A549 (cell line): ENCODE measurements around the gene LILRB3.
"Not testable (repeated sequence)": the region's sequence is repeated elsewhere in the genome, so short reads cannot be mapped to it uniquely, and the experiment has no call there.

Source experiments
- BHLHE40 ChIP-seq: IDR thresholded peaks from 2 replicates; pipeline ENCODE4 v1.6.1; 2012; ENCODE audit warnings: low read depth, low read length, inconsistent platforms
- HOXA7 ChIP-seq: fragments of 250-450 bp; sonication (Bioruptor Pico); IDR thresholded peaks from 2 replicates; pipeline ENCODE4 v1.5.0; 2020; ENCODE audit warnings: mild to moderate bottlenecking, moderate library complexity
- MAZ ChIP-seq: fragments of 150-350 bp; IDR thresholded peaks from 2 replicates; pipeline ENCODE4 v1.6.1; 2014; ENCODE audit warnings: antibody characterized with exemption, low read depth, low read length, borderline replicate concordance
- PHF8 ChIP-seq: fragments of 200-600 bp; sonication (generic); IDR thresholded peaks from 2 replicates; pipeline ENCODE4 v1.6.1; 2016; ENCODE audit warnings: low read depth, mild to moderate bottlenecking, antibody characterized with exemption, moderate library complexity, borderline replicate concordance
- POLR2A ChIP-seq: IDR thresholded peaks from 2 replicates; pipeline ENCODE4 v1.6.1; 2012; ENCODE audit warnings: mild to moderate bottlenecking, low read length
- POLR2AphosphoS2 ChIP-seq: conservative IDR thresholded peaks from 2 replicates; pipeline ENCODE4 v1.6.1; 2012; ENCODE audit warnings: low read length, improper control_type of control experiment, inconsistent platforms
- RAD21 ChIP-seq, 2 experiments: fragments of >200 bp in 1 of 2; sonication (Bioruptor Twin) in 1 of 2; formaldehyde crosslinking in 1 of 2; IDR thresholded peaks in 1 of 2; conservative IDR thresholded peaks in 1 of 2; 2 replicates in 1 of 2; 3 replicates in 1 of 2; pipeline ENCODE4 v1.6.1; 2012 to 2018; ENCODE audit warnings: inconsistent platforms in 1 of 2
- SREBF2 ChIP-seq: fragments of 450-650 bp; IDR thresholded peaks from 2 replicates; pipeline ENCODE4 v1.6.1; 2014; ENCODE audit warnings: mild to moderate bottlenecking, moderate library complexity
- TP53 ChIP-seq: fragments of 250-450 bp; sonication (Bioruptor Pico); IDR thresholded peaks from 2 replicates; pipeline ENCODE4 v1.5.0; 2021; ENCODE audit warnings: mild to moderate bottlenecking, moderate library complexity
- TF ChIP-seq, protein P1 (sequence below): IDR thresholded peaks from 2 replicates; pipeline ENCODE4 v1.6.1; 2012; ENCODE audit warnings: low read depth, borderline replicate concordance
- TF ChIP-seq, protein P2 (sequence below): fragments of >200 bp; sonication (Bioruptor Twin); formaldehyde crosslinking; IDR thresholded peaks from 3 replicates; pipeline ENCODE4 v1.5.1; 2016
- TF ChIP-seq, protein P3 (sequence below): fragments of 200-600 bp; sonication (generic); IDR thresholded peaks from 2 replicates; pipeline ENCODE4 v1.6.1; 2016; ENCODE audit warnings: antibody characterized with exemption, mild to moderate bottlenecking, moderate library complexity

DNA sequence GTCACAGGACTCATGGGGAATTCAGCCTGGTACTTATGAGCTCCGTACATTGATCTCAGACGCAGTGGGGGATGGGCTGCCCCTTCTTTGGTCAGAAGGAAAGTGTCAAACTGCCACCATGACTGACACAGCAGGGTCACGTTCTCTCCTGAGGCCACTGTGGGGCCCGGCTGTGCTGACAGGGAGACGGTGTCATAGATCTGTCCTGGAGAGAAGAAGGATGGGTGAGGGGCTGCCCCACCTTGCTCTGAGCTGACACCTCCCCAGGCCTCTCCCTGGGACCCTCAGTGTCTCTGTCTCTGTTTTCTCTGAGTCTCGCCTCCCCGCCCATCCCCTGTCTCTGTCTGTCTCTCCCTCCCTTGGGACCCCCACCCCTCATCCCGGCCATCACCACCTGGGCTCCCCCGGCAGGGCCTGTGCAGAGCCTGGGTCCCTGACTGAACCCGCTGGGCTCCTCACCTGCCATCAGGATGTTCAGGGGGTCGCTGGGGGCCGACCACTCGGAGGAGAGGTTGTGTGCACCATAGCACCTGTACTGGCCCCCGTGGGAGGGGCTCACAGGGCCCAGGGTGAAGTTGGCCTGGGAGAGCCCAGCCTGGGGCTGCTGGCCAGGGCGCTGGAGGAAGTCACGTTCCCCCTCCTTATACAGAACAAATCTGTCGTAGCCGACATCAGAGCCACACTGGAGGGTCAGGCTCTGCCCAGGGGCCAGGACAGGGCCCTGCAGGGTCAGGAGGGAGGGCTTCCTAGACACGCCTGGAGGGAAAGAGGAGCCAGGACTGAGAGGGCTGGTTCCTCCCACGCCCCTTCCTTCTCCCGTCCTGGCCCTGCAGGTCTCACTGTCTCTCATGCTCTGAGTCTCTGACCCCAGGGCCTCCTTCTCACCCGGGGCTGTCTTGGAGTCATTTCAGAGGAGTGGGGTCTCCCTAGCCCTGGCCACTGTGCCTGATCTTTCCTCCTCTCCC, 17.8 kb upstream of the LILRB3 start:
- not testable (repeated sequence) for TF ChIP-seq TP53; HOXA7 (CRISPR knock-in tag); POLR2A; BHLHE40; PHF8; MAZ; SREBF2; RAD21 (conservative IDR thresholded peaks at IDR 0.05 in 1 of 2, IDR thresholded peaks at IDR 0.05 in 1 of 2); POLR2AphosphoS2
- TF ChIP-seq, protein P1, sequence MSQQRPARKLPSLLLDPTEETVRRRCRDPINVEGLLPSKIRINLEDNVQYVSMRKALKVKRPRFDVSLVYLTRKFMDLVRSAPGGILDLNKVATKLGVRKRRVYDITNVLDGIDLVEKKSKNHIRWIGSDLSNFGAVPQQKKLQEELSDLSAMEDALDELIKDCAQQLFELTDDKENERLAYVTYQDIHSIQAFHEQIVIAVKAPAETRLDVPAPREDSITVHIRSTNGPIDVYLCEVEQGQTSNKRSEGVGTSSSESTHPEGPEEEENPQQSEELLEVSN = not testable (repeated sequence)
- TF ChIP-seq, protein P2, sequence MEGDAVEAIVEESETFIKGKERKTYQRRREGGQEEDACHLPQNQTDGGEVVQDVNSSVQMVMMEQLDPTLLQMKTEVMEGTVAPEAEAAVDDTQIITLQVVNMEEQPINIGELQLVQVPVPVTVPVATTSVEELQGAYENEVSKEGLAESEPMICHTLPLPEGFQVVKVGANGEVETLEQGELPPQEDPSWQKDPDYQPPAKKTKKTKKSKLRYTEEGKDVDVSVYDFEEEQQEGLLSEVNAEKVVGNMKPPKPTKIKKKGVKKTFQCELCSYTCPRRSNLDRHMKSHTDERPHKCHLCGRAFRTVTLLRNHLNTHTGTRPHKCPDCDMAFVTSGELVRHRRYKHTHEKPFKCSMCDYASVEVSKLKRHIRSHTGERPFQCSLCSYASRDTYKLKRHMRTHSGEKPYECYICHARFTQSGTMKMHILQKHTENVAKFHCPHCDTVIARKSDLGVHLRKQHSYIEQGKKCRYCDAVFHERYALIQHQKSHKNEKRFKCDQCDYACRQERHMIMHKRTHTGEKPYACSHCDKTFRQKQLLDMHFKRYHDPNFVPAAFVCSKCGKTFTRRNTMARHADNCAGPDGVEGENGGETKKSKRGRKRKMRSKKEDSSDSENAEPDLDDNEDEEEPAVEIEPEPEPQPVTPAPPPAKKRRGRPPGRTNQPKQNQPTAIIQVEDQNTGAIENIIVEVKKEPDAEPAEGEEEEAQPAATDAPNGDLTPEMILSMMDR = not testable (repeated sequence)
- TF ChIP-seq, protein P3, sequence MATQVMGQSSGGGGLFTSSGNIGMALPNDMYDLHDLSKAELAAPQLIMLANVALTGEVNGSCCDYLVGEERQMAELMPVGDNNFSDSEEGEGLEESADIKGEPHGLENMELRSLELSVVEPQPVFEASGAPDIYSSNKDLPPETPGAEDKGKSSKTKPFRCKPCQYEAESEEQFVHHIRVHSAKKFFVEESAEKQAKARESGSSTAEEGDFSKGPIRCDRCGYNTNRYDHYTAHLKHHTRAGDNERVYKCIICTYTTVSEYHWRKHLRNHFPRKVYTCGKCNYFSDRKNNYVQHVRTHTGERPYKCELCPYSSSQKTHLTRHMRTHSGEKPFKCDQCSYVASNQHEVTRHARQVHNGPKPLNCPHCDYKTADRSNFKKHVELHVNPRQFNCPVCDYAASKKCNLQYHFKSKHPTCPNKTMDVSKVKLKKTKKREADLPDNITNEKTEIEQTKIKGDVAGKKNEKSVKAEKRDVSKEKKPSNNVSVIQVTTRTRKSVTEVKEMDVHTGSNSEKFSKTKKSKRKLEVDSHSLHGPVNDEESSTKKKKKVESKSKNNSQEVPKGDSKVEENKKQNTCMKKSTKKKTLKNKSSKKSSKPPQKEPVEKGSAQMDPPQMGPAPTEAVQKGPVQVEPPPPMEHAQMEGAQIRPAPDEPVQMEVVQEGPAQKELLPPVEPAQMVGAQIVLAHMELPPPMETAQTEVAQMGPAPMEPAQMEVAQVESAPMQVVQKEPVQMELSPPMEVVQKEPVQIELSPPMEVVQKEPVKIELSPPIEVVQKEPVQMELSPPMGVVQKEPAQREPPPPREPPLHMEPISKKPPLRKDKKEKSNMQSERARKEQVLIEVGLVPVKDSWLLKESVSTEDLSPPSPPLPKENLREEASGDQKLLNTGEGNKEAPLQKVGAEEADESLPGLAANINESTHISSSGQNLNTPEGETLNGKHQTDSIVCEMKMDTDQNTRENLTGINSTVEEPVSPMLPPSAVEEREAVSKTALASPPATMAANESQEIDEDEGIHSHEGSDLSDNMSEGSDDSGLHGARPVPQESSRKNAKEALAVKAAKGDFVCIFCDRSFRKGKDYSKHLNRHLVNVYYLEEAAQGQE = not testable (repeated sequence)
